H1 (cell line): ENCODE results near the gene CDH11. TPM values are rescaled to one million over a fixed set of nuclear protein-coding genes. Genes with fewer than 3 reads are reported as not detected.

Experiments
- NANOG ChIP-seq: IDR thresholded peaks from 2 replicates; pipeline ENCODE4 v1.6.1; 2011; ENCODE audit warnings: low read length, low read depth, mild to moderate bottlenecking, inconsistent platforms; ENCODE audit not compliant: insufficient read depth, poor library complexity, severe bottlenecking
- POLR2A ChIP-seq, 2 experiments: IDR thresholded peaks; 1 replicate in 1 of 2; 2 replicates in 1 of 2; pipeline ENCODE4 v1.6.1; 2011; ENCODE audit warnings: low read depth in 2 of 2, low read length in 2 of 2, mild to moderate bottlenecking in 2 of 2; ENCODE audit errors: control extremely low read depth in 1 of 2
- polyA plus RNA-seq, 7 experiments: library from polyadenylated mRNA; depleted of rRNA in 3 of 7; stranded (reverse) in 5 of 7; unstranded in 2 of 7; fragments of >200 nt in 5 of 7; fragments of 200-250 nt in 2 of 7; gene quantifications; 1 replicate in 5 of 7; 2 replicates in 1 of 7; 4 replicates in 1 of 7; pipeline versions ENCODE4 v1.2.1 to v1.2.3, GENCODE V29; 2011 to 2013; ENCODE audit warnings: missing spikeins in 2 of 7, mixed read lengths in 2 of 7
- total RNA-seq: library from RNA; stranded (reverse); fragmentation: NEBNext Ultra II Directional; extraction: Animal tissue kit (Norgen Biotek cat#: 25700); gene quantifications from 2 replicates; pipeline ENCODE4 v1.2.1, GENCODE V29; 2021
- TF ChIP-seq, protein P1 (sequence below), 3 experiments: IDR thresholded peaks; 1 replicate in 2 of 3; 2 replicates in 1 of 3; pipeline versions ENCODE4 v1.5.1 to v1.6.1; 2011; ENCODE audit warnings: low read length in 3 of 3, mild to moderate bottlenecking in 3 of 3, inconsistent platforms in 2 of 3, low read depth in 1 of 3, moderate library complexity in 1 of 3; ENCODE audit not compliant: insufficient read depth in 1 of 3; ENCODE audit errors: control extremely low read depth in 1 of 3

Gene CDH11
- total and polyA plus RNA-seq, 2 of the 8 experiments (the other 6 are each of a cell fraction or from before 2014, with no cell fraction given): 3.3 to 8.4 TPM

- no peak for TF ChIP-seq NANOG
- TF ChIP-seq, protein P1, sequence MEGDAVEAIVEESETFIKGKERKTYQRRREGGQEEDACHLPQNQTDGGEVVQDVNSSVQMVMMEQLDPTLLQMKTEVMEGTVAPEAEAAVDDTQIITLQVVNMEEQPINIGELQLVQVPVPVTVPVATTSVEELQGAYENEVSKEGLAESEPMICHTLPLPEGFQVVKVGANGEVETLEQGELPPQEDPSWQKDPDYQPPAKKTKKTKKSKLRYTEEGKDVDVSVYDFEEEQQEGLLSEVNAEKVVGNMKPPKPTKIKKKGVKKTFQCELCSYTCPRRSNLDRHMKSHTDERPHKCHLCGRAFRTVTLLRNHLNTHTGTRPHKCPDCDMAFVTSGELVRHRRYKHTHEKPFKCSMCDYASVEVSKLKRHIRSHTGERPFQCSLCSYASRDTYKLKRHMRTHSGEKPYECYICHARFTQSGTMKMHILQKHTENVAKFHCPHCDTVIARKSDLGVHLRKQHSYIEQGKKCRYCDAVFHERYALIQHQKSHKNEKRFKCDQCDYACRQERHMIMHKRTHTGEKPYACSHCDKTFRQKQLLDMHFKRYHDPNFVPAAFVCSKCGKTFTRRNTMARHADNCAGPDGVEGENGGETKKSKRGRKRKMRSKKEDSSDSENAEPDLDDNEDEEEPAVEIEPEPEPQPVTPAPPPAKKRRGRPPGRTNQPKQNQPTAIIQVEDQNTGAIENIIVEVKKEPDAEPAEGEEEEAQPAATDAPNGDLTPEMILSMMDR (IDR thresholded peaks at IDR 0.05; ENCODE audit: control extremely low read depth in 1 of 3, insufficient read depth in 1 of 3, low read depth in 1 of 3, low read length in 3 of 3): peak in 2 of 3 experiments; percentile 18 to 51; a peak in 2 of 4 replicates
- TF ChIP-seq POLR2A (IDR thresholded peaks at IDR 0.05; ENCODE audit: control extremely low read depth in 1 of 2, low read depth in 2 of 2, low read length in 2 of 2): no peak
Observed at GRCh38 chr16:65126845-65127624, 5.2 kb upstream of the CDH11 start (continued).
